COR-L47 (cell line): Measurements from ENCODE around the gene PPP1R9B.
A peak's percentile ranks its signal among the peaks of the same experiment; 100 is the strongest.

Experiments used
- DNase-seq: peaks from one replicate; lab custom pipeline; 2025; lab: John Stamatoyannopoulos, UW

Gene PPP1R9B

DNA sequence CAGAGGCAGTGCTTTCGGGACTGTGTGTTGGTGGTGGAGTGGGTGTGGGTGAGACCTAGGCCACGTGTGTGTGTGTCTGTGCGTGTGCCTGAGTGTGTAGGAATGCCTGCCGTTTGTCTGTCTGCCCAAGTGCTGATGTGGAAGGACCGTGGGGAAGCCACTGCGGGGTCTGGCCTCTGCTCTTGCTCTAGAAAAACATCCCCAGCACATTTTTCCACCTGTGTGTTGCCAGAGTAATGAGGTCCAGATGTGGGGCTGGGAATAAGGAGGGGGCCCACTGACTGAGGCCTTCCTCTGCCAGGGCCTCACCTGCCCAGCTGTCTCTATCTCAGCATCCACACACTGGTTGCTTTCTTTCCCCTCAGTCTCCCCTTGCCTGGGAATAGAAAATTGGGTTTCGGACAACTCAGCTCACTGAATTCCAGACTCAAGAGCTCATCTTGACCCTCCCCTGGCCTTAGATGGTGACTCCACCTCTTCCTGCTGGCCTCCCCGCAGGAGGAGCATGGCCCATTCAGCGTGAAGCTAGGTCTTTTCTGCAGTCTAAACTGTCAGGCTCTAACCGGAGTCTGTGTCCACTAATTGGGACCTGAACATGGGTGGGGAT, 23.0 kb upstream of the PPP1R9B start:
- DNase-seq, result no peak

- DNase-seq, result no peak
Observed at GRCh38 chr17:50172936-50173334, 22.5 kb upstream of the PPP1R9B start.

- DNase-seq, result no peak
Observed at GRCh38 chr17:50172130-50172529, 21.7 kb upstream of the PPP1R9B start.

GRCh38 chr17:50171371-50172071, 21.0 kb upstream of the PPP1R9B start:
- DNase-seq, result no peak

DNA sequence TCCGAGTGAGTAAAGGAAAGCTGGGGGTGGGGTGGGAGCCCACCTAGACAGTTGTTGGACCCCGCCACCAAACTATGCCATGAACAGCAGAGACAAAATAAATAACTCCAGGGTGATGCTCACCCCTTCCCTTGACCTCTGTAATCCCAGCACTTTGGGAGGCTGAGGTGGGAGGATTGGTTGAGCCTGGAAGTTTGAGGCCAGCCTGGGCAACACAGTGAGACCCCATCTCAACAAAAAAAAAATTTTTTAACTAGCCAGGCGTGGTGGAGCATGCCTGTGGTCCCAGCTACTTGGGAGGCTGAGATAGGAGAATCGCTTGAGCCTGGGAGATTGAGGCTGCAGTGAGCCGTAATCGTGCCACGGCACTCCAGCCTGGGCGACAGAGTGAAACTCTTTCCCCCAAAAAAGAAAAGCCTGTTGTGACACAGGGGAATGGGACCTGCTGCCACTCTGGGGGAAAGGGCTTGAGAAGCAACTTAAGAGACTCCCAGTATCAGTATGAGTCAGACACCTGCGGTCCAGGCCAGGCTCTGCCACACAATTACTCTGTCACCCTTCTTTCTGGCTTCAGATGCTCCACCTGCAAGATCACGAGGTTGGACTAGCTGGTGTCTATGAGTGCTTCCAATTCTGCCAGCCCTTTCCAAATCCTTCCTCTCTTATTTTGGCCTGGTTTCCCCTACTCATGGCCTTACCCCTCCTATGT, 20.3 kb upstream of the PPP1R9B start:
- DNase-seq, result no peak

DNA sequence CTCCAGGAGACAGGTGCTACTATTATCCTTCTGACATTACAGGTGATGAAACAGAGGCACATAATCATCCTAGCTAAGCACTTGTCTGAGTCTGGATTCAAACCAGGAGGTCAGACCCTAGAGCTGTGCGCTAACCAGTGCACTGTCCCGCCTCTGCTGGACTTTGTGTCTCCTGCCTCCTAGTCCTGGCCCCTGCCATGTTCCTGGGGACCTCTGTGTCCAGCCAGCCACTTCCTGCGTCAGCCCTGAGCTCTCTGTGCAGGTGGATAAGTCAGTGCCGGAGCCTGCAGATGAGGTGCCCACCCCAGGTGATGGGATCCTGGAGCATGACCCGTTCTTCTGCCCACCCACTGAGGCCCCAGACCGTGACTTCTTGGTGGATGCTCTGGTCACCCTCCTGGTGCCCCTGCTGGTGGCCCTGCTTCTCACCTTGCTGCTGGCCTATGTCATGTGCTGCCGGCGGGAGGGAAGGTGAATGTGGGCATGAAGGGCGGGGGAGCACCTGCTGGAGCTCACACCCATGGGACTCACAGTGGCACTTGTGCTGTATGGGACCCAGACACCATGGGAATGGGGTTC, 19.5 kb upstream of the PPP1R9B start:
- DNase-seq, result no peak

DNA sequence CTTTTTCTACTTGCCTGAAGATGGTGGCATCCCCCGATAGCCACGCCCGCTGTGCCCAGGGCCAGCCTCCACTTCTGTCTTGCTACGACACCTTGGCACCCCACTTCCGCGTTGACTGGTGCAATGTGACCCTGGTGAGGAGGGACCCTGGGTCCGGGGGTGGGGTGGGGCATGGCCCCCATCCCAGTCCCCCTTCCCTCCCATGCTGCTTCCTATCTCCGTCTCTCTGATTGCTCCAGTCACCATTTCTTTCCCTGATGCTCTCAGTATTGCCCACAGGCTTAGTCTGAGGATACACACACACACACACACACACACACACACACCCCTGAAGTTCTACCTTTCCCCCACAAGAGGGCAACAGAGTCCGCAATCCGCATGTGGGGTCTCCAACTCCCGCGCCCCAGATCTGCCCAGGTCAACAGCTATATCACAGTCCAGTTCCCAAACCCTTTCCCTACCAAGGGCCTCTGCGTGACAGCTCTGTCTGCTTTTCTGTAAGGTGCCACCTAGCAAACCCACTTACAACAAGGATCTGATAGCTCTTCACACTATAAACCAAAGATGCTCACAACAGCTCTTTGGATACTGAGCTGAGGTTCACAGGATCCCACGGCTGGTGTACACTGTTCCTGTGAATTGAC, 18.8 kb upstream of the PPP1R9B start:
- peak; percentile 29 for DNase-seq

DNA sequence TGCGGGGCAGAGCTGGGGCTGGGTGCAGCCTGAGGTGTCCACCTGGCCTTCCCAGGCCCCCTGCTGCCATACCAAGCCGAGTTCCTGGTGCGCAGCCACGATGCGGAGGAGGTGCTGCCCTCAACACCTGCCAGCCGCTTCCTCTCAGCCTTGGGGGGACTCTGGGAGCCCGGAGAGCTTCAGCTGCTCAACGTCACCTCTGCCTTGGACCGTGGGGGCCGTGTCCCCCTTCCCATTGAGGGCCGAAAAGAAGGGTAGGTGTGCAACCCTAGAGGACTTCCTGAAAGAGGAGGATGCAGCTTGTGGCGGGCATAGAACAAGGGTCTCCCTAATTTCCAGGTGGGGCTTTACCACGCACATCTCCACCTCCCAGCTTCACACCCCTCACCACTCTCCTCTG, 17.8 kb upstream of the PPP1R9B start:
- DNase-seq, result no peak

- no peak for DNase-seq
Observed at GRCh38 chr17:50167371-50167770, 16.9 kb upstream of the PPP1R9B start.

GRCh38 chr17:50166518-50167181, 16.2 kb upstream of the PPP1R9B start:
- no peak for DNase-seq

GRCh38 chr17:50165867-50166517, 15.5 kb upstream of the PPP1R9B start, which contains the start of gene SGCA:
SGCA (plus strand) TSS chr17:50166005; CDS start chr17:50166041, 36 bp downstream.
- no peak for DNase-seq

- no peak for DNase-seq
Observed at GRCh38 chr17:50165466-50165865, 15.0 kb upstream of the PPP1R9B start.

GRCh38 chr17:50165066-50165465, 14.6 kb upstream of the PPP1R9B start:
- no peak for DNase-seq

- DNase-seq, result no peak
Observed at GRCh38 chr17:50164697-50164988, 14.2 kb upstream of the PPP1R9B start.

- DNase-seq, result no peak
Observed at GRCh38 chr17:50163843-50164696, 13.6 kb upstream of the PPP1R9B start.

DNA sequence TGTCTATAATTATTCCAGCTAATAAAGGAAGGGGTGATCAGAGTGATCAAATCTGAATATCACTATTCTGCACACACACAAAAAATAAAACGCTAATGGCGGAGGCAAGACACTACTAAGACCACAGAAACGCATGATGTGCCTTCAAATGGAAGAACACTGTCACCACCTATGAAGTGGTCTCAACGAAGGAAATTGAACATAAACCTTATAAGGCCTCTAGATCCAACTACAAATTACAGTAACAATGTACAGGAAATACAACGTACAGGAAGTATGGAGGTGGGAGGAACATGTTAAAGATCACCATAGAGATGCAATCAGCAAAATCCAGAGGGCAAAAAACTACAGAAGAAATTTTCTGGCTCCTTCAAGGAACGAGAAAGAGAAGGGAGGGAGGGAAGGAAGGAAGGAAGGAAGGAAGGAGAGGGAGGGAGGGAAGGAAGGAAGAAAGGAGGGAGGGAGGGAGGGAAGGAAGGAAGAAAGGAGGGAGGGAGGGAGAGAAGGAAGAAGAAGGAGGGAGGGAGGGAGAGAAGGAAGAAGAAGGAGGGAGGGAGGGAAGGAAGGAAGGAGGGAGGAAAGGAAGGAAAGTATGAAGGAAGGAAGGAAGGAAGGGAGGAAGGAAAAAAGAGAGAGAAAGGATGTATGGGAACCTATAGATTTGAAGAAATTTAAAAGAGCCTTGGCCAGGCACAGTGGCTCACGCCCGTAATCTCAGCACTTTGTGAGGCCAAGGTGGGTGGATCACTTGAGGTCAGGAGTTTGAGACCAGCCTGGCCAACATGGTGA, 12.2 kb upstream of the PPP1R9B start:
- DNase-seq, result no peak

DNA sequence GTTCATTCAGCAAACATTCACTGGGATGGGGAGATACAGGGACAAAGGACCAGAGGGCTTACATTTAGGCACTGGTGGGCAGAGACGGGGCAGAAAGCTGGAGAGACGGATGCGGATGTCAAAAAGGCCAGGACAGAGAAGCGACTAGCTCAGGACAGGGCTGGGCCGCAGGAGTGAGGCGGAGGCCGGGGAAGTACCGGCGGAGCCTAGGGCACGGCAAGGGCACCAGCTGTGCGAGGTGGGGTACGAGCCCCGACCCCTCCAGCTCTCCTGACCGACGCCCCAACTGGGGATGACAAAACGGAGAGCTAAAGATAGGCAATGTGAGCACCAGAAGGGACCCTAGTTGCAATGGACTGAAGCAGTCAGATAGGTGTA, 11.4 kb upstream of the PPP1R9B start:
- DNase-seq, result no peak

GRCh38 chr17:50161023-50161910, 10.8 kb upstream of the PPP1R9B start:
- DNase-seq, result peak; percentile 87

- no peak for DNase-seq
Observed at GRCh38 chr17:50157891-50158290, 7.4 kb upstream of the PPP1R9B start.
